ENCODE results near the gene INSR.

Gene INSR

GRCh38 chr19:7292950-7293761, 1.1 kb downstream of the INSR start:
- no peaks in the 10 kb centered on the region for H3K9me3 ChIP-seq (ENCODE audit: insufficient read depth, low read depth, low read length)
- H3K9ac ChIP-seq (ENCODE audit: low read depth, low read length): peak overlapping the region; percentile 64; the same call in 1 of the 2 replicates
- no peaks in the 10 kb centered on the region for H3K36me3 ChIP-seq (ENCODE audit: insufficient read depth, low read depth, low read length)
- peaks cover 21% of the 10 kb centered on the region for H3K27me3 ChIP-seq (ENCODE audit: insufficient read depth, low read length)
- H3K4me3 ChIP-seq (ENCODE audit: low read length): peak overlapping the region; percentile 70
- peaks cover 3% of the 10 kb centered on the region for H3K4me1 ChIP-seq (ENCODE audit: insufficient read depth, low read length)
- H3K27ac ChIP-seq (ENCODE audit: low read length): no peak overlapping the region

- no peaks in the 10 kb centered on the region for H3K9me3 ChIP-seq (ENCODE audit: insufficient read depth, low read depth, low read length)
- peak overlapping the region; percentile 64; the same call in 1 of the 2 replicates for H3K9ac ChIP-seq (ENCODE audit: low read depth, low read length)
- peaks cover 21% of the 10 kb centered on the region for H3K27me3 ChIP-seq (ENCODE audit: insufficient read depth, low read length)
- no peak overlapping the region for H3K27ac ChIP-seq (ENCODE audit: low read length)
- H3K4me3 ChIP-seq (ENCODE audit: low read length): peak overlapping the region; percentile 70
- peaks cover 3% of the 10 kb centered on the region for H3K4me1 ChIP-seq (ENCODE audit: insufficient read depth, low read length)
- no peaks in the 10 kb centered on the region for H3K36me3 ChIP-seq (ENCODE audit: insufficient read depth, low read depth, low read length)
Measured at GRCh38 chr19:7292352-7292949, 1.8 kb downstream of the INSR start.

GRCh38 chr19:7288977-7289376, 5.2 kb downstream of the INSR start:
- H3K9ac ChIP-seq (ENCODE audit: low read depth, low read length): peak overlapping the region; percentile 32; the same call in 1 of the 2 replicates
- no peak overlapping the region for H3K27ac ChIP-seq (ENCODE audit: low read length)
- H3K4me3 ChIP-seq (ENCODE audit: low read length): no peak overlapping the region
- no peaks in the 10 kb centered on the region for H3K36me3 ChIP-seq (ENCODE audit: insufficient read depth, low read depth, low read length)
- peaks cover 11% of the 10 kb centered on the region; the same call in 1 of the 2 replicates for H3K27me3 ChIP-seq (ENCODE audit: insufficient read depth, low read length)
- peaks cover 3% of the 10 kb centered on the region for H3K4me1 ChIP-seq (ENCODE audit: insufficient read depth, low read length)
- no peaks in the 10 kb centered on the region for H3K9me3 ChIP-seq (ENCODE audit: insufficient read depth, low read depth, low read length)

GRCh38 chr19:7288131-7288530, 6.1 kb downstream of the INSR start:
- H3K9me3 ChIP-seq (ENCODE audit: insufficient read depth, low read depth, low read length): no peaks in the 10 kb centered on the region
- H3K4me3 ChIP-seq (ENCODE audit: low read length): no peak overlapping the region
- H3K27ac ChIP-seq (ENCODE audit: low read length): no peak overlapping the region
- H3K4me1 ChIP-seq (ENCODE audit: insufficient read depth, low read length): peaks cover 3% of the 10 kb centered on the region
- H3K9ac ChIP-seq (ENCODE audit: low read depth, low read length): no peak overlapping the region
- H3K27me3 ChIP-seq (ENCODE audit: insufficient read depth, low read length): peaks cover 7% of the 10 kb centered on the region; the same call in 1 of the 2 replicates
- no peaks in the 10 kb centered on the region for H3K36me3 ChIP-seq (ENCODE audit: insufficient read depth, low read depth, low read length)

- no peak overlapping the region for H3K27ac ChIP-seq (ENCODE audit: low read length)
- peaks cover 3% of the 10 kb centered on the region; the same call in 1 of the 2 replicates for H3K27me3 ChIP-seq (ENCODE audit: insufficient read depth, low read length)
- H3K4me1 ChIP-seq (ENCODE audit: insufficient read depth, low read length): peaks cover 3% of the 10 kb centered on the region
- no peaks in the 10 kb centered on the region for H3K36me3 ChIP-seq (ENCODE audit: insufficient read depth, low read depth, low read length)
- H3K9ac ChIP-seq (ENCODE audit: low read depth, low read length): no peak overlapping the region
- no peak overlapping the region for H3K4me3 ChIP-seq (ENCODE audit: low read length)
- no peaks in the 10 kb centered on the region for H3K9me3 ChIP-seq (ENCODE audit: insufficient read depth, low read depth, low read length)
Measured at GRCh38 chr19:7287722-7288121, 6.5 kb downstream of the INSR start.

- Histone ChIP-seq H3K9me3 (ENCODE audit: insufficient read depth, low read depth, low read length) (no peaks in the 10 kb centered on the region), H3K4me3 (ENCODE audit: low read length) (no peak overlapping the region), H3K27me3 (ENCODE audit: insufficient read depth, low read length) (no peaks in the 10 kb centered on the region), H3K27ac (ENCODE audit: low read length) (no peak overlapping the region), H3K4me1 (ENCODE audit: insufficient read depth, low read length) (no peaks in the 10 kb centered on the region), H3K9ac (ENCODE audit: low read depth, low read length) (no peak overlapping the region), H3K36me3 (ENCODE audit: insufficient read depth, low read depth, low read length) (no peaks in the 10 kb centered on the region)
Measured at GRCh38 chr19:7280940-7281666, 13.1 kb downstream of the INSR start.

- Histone ChIP-seq H3K9me3 (ENCODE audit: insufficient read depth, low read depth, low read length) (no peaks in the 10 kb centered on the region), H3K9ac (ENCODE audit: low read depth, low read length) (no peak overlapping the region), H3K27ac (ENCODE audit: low read length) (no peak overlapping the region), H3K4me1 (ENCODE audit: insufficient read depth, low read length) (no peaks in the 10 kb centered on the region), H3K4me3 (ENCODE audit: low read length) (no peak overlapping the region), H3K27me3 (ENCODE audit: insufficient read depth, low read length) (no peaks in the 10 kb centered on the region), H3K36me3 (ENCODE audit: insufficient read depth, low read depth, low read length) (no peaks in the 10 kb centered on the region)
Measured at GRCh38 chr19:7272856-7273578, 21.2 kb downstream of the INSR start.

GRCh38 chr19:7268705-7269098, 25.5 kb downstream of the INSR start:
- no peaks in the 10 kb centered on the region for H3K9me3 ChIP-seq (ENCODE audit: insufficient read depth, low read depth, low read length)
- H3K36me3 ChIP-seq (ENCODE audit: insufficient read depth, low read depth, low read length): peaks cover 11% of the 10 kb centered on the region
- no peak overlapping the region for H3K4me3 ChIP-seq (ENCODE audit: low read length)
- no peak overlapping the region for H3K9ac ChIP-seq (ENCODE audit: low read depth, low read length)
- H3K27ac ChIP-seq (ENCODE audit: low read length): no peak overlapping the region
- H3K27me3 ChIP-seq (ENCODE audit: insufficient read depth, low read length): no peaks in the 10 kb centered on the region
- no peaks in the 10 kb centered on the region for H3K4me1 ChIP-seq (ENCODE audit: insufficient read depth, low read length)

- H3K4me3 ChIP-seq (ENCODE audit: low read length): no peak overlapping the region
- peaks cover 11% of the 10 kb centered on the region for H3K36me3 ChIP-seq (ENCODE audit: insufficient read depth, low read depth, low read length)
- no peak overlapping the region for H3K9ac ChIP-seq (ENCODE audit: low read depth, low read length)
- no peaks in the 10 kb centered on the region for H3K27me3 ChIP-seq (ENCODE audit: insufficient read depth, low read length)
- no peaks in the 10 kb centered on the region for H3K9me3 ChIP-seq (ENCODE audit: insufficient read depth, low read depth, low read length)
- no peaks in the 10 kb centered on the region for H3K4me1 ChIP-seq (ENCODE audit: insufficient read depth, low read length)
- H3K27ac ChIP-seq (ENCODE audit: low read length): no peak overlapping the region
Measured at GRCh38 chr19:7267792-7268704, 26.2 kb downstream of the INSR start.

GRCh38 chr19:7266832-7267231, 27.4 kb downstream of the INSR start:
- no peak overlapping the region for H3K4me3 ChIP-seq (ENCODE audit: low read length)
- no peaks in the 10 kb centered on the region for H3K27me3 ChIP-seq (ENCODE audit: insufficient read depth, low read length)
- no peak overlapping the region for H3K27ac ChIP-seq (ENCODE audit: low read length)
- H3K4me1 ChIP-seq (ENCODE audit: insufficient read depth, low read length): no peaks in the 10 kb centered on the region
- no peaks in the 10 kb centered on the region for H3K9me3 ChIP-seq (ENCODE audit: insufficient read depth, low read depth, low read length)
- H3K36me3 ChIP-seq (ENCODE audit: insufficient read depth, low read depth, low read length): peaks cover 11% of the 10 kb centered on the region
- no peak overlapping the region for H3K9ac ChIP-seq (ENCODE audit: low read depth, low read length)
